ENCODE data around the gene ELMO1.

The ELMO1 gene

DNA sequence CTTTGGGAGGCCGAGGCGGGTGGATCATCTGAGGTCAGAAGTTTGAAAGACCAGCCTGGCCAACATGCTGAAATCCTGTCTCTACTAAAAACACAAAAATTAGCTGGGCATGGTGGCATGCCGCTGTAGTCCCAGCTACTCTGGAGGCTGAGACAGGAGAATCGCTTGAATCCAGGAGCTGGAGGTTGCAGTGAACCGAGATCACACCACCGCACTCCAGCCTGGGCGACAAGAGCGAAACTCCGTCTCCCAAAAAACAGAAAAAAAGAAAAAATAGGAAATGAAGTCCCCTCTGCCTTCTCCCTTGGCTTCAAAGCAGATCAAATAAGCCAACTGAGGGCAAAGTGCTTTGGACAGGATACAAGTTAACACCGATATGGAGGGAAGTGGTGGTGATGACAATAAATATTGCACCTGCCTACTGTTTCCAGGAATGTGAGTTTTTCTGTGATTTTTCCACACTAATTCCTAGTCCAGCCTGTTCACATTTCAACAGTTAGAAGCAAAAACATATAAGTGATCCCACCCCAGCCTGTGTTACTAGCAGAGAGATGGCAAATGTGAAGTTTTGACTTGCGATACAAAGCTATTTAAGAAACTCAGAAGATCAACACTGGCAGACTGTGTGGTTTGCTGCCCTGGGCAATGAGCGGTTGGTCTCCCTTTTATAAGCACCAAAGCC lies 433.2 kb downstream of the ELMO1 start:
- DNase-seq (ENCODE audit: low read depth in 2 of 2), result no peak

DNA sequence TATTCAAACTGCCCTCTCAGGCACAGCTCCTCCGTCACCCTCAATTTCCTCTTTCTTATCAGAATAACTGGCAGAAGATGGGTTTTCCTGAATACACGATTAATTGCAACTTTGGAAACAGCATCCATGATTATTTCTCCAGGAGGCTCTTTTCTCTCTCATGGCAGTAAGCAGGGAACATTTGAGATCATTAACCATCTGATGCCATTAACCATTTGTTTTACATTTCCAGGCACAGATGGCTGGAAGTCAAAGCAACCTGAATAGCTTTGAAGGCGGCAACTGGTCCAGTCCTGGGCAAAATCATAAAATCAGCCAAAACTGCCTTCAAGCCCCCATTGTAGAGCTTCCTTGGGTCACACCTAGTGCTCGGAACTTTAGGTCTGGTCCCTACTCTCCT lies 434.9 kb downstream of the ELMO1 start:
- DNase-seq (ENCODE audit: low read depth in 2 of 2), result no peak

DNA sequence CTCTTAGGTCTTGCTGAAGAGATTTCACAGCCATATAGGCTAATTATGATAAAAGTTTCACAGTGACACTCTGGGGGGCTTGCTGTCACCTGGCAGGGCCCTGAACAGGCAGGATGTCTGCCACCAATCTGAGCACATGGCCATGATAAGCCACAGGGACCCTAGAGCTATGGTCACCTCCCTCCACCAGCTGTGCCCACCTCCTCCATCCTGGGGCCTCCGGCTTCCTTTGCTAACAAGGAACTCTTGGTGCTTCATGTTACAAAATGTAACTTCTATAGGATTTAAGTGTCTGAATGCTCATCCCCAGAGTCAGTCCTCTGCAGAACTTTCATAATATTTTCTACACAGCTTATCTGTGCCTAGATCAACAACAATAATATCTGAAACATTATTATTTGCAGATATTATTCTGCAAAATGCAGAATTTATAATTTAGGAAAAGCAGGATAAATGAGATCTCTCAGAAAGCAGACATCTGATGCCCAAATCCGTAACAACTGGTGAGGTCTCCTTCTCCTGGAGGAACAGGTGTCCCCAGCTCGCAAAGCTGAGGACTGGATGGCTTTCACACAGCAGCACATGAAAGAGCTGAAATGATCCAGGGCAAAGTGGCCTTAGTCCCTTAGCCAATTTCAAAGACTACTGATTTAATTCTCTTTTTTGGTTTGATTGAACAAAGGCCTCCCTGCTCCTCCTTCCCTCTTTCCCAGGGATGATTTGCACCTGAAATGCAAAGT lies 437.3 kb downstream of the ELMO1 start:
- no peak for DNase-seq (ENCODE audit: low read depth in 2 of 2)

DNA sequence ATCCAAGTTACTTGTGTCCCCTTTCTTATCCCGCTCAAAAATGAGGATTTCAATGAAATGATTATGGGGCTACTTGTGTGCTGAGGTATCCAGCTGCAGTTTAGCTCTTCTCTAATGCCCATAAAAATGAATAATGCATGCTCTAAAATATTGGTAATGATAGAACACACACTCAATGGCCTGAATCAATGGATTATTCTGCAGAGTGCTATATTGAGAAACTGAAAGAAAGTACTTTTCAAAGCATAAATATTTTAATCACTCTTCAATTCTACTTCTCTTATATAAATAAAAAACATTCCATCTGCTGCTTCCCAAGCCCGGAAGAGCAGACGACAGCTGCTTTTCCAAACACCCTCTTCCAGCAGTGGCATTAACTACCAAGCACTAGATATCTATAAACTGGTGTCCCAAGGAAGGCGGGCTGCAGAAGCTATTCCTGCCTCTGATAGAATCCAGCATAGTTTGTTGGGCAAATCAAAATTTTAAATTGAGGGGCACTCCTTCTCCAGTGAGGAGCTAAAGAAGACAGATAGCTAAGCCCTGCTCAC lies 439.5 kb downstream of the ELMO1 start:
- DNase-seq (ENCODE audit: low read depth in 2 of 2), result no peak

DNA sequence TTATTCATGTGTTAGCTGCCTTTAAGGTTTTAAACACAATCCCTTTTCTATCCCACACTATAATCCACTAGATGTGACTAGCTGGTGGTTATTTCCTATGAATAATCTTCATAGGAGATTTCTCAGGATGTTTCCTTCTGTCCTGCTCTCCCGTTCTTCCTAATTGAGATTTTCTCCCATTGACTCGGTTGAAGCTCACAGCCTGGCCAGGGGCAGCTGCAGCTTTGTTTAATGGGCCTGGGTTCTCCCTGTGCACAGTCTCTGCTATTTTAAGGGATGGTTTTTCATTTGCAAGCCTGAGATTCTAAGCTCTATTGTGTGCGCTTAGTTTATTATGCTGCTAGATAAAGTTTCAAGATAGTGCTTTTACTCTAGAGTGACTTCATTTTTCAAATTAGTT lies 441.0 kb downstream of the ELMO1 start:
- DNase-seq (ENCODE audit: low read depth in 2 of 2), result no peak

DNA sequence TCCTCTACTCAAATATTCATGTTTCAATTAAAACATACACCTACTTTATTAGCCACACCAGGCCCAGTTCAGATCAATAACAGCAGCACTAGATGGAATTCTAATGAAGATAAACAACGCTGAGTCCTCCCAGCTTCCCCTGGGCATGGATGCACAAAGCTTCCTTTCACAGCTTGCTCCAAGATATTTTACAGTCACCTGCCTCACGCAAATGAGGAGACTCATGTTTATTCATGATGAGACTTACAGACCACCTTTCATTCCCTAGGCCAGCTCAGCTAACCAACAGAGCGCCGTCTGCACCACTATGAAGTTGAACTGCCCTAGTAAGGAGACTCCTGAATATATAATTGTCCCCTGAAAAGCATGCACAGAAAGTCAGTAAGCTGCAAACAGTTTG lies 441.4 kb downstream of the ELMO1 start:
- no peak for DNase-seq (ENCODE audit: low read depth in 2 of 2)

DNA sequence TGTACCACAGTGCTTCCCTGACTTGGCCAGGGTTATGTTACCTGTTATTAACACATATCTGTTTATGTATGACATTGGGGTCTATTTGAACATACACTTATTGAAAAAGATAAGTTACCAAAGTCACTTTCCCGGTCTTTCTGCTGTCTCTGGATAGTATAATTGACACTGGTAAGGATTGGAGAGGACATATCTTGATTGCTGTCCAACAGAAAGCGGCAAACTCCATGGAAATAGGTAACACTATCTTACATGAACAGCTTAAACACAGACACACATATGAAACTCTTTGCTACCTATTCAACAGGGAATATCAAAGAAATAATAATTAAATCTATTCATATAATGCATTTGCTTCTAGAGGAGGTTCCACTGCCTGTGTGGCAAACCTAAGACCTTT lies 441.9 kb downstream of the ELMO1 start:
- no peak for DNase-seq (ENCODE audit: low read depth in 2 of 2)

DNA sequence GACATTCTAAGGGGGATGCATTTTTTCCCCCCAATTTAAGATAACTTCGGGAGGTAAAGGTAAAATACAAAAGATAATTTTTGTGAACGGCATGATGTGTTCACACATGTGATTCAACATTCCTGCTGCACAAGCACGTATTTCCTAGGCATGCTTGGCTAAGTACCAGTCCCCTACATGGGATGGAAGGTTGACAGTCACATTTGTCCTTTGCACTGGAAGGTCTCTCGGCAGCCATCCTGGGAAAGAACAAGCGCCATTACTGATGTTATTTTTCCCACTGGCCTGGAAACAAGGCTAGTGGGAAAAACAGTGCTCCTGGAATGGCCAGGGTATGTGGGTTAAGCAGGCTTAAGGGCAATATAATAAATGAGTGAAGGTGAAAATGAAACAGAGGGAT lies 448.2 kb downstream of the ELMO1 start:
- DNase-seq (ENCODE audit: low read depth in 2 of 2), result no peak

DNA sequence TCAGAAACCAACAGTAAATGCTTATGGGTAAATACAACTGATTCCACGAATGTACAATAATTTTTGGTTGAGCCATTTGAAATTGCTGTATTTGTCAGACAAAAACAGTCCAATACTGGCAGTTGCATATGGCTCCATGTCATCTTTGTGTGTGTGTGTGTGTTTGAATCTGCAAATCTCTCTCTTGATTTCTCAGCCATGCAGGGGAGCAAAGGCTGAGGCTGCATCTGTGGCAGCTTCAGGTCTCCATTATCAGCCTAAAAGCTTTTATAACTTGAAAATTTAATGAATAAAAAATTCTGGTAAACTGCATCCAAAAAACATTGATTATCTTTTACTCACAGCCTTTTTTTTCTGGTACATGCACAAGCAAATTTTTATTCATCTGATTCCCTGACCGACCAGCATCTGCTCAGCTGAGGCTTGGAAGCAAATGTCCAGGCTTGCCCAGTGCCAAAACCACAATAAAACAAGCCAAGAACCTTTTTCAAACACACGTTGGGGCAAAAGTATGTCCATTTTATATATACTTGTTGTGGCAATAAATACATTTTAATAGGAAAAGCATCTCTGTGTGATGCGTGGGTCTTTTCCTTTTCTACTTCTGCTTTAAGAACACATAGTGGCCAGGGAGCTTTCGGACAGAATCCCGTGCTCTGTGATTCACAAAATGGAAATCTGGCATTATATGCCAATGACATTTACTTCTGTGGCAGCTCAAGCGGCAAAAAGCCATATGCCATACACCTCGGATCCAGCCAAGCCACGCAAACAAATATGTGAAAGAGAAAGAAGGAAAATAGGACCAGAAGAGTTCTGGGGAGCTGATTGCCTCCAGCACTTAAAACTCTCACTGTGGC lies 448.8 kb downstream of the ELMO1 start:
- DNase-seq (ENCODE audit: low read depth in 2 of 2), result no peak

DNA sequence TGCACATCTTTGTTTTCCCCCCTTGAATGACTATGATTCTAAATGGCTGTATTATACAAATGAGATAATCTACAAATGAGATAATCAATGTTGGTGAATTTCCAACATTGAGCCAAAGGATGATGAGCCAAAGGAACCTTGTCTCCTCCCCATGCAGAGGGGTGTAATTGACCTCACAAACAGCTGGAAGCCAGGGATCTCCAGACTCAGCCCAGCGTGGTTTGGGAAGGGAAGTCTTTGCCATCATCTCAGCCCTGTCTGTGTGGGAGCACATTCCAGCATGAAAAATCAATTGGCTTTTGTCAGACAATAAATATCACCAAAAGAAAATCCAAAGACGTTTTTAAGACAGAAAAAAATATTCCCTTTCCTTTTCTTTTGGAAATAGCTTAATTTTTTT lies 452.9 kb downstream of the ELMO1 start:
- no peak for DNase-seq (ENCODE audit: low read depth in 2 of 2)

DNA sequence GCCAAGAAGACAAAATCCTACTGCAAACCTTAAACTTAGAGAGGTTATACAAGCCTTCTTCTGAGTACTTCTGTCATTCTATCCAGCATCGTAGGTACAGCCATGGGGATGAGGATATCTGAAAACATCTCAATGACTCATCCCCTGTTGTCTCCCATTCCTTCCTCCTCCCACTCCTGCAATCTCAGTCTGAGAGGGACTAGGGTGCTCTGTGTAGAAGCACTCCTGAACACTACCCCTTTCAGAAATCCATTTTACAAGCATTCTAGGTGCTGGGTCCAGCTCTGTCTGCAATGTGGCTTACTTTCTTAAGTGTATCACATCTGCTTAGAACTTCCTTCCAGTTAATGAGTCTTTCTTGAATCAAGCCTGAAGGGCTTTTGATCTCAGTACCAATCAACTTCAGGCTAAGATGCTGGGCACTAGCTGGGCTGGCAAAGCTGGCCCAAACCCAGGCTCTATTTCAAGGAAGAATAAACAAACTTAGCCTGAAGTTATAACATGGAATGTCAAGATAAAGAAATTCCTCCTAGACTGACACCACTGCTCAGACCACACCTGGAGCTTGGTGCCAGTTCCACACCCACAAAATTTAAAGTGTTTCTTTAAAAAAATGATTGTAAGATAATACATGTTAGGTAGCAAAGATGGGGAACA lies 454.1 kb downstream of the ELMO1 start:
- no peak for DNase-seq (ENCODE audit: low read depth in 2 of 2)

DNA sequence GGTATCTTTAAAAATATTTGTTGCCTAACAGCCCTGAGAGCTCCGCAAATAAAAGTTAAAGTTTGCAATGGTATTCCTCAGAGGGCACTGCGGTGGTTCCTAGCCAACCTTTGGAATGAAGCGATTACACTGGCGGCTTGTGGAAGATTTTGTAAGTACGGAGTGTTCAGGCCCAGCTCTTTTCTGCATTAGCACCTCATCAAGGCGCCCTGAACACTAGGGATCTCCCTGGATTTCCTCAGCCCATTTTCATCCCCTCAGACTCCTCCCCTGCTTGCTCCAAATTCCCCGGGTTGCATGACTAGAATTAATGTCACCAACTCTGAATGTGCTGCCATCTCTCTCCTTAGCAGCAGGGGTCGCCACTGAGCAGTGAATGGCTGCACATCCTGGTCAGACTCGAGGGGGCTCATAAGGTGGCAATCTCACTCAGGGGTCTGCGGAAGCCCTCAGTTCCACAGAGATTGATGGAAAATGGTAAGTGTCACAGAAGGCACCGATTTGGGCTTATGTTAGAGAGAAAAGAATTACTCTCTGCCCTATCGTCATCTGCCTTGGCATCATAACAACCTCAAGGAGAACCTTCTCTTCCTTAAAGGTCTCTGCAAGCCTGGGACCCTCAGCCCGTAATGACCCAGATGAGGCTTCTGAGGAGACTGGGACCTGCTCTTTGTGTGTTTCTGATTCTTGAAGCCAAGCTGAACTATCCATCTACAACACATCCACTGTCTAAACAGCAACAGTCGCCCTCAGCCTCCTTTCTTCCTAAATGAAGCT lies 461.5 kb downstream of the ELMO1 start:
- DNase-seq (ENCODE audit: low read depth in 2 of 2), result peak in 1 of 2 donors; percentile 18

DNA sequence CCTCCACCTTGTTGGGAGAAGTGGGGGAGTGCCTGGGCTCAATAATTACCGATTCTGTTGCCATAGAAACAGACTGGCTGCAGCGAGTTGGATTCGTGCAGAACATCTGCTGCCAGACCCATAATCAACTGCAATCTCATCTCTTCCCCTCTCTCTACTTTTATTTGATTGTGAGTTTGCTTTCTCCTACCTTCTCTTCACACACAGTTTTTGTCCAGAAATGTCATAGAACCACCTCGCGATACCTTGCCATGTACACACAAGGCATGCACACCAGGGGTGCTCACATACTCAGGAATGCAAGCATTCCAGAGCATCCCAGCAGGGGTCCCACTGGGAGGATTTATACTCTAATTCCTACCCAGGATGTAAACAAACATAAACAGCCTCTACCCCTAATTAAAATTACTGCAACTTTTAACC lies 462.1 kb downstream of the ELMO1 start:
- DNase-seq (ENCODE audit: low read depth in 2 of 2), result no peak

DNA sequence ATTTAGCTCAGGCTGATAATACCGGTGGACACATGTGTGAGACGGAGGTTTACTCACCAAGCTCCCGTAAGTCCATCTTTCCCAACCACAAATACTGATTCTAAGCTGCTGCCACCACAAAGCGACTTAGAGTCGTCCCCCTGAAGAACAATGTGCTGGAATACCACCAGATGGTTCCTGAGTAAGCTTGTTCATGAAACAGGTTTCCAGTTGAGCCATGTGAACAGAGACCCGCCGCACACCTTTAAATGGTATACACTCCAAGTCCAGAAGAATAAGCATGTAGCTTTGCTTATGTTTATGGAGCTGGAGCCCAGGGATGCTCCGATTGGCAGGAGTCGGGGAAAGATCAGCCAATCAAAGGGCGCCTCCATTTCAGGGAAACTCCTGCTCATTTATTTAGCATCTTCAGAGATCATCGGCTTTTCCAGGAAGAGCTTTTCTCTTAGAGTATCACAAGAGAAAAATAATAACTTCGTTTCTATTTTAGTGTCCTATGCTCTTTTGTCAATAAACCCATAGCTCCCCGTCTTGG lies 462.7 kb downstream of the ELMO1 start:
- no peak for DNase-seq (ENCODE audit: low read depth in 2 of 2)

DNA sequence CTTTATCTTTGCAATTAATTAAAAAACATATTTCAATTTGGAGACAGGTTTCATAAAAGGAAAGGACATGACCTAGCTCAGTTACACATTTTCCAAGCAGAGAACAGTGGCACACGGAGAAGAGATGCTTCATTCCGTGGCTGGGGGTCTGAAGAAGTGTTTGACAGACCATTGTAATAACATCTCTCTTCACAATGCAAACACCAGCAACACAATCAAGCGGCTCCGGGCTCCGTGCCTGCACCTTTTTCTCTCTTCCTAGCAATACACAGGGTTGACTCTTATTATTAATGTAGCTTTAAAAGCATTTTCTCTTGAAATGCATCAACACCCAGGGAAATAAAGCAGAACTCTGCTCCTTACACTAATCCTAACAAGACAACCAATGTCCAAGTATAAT lies 463.3 kb downstream of the ELMO1 start:
- DNase-seq (ENCODE audit: low read depth in 2 of 2), result no peak

DNA sequence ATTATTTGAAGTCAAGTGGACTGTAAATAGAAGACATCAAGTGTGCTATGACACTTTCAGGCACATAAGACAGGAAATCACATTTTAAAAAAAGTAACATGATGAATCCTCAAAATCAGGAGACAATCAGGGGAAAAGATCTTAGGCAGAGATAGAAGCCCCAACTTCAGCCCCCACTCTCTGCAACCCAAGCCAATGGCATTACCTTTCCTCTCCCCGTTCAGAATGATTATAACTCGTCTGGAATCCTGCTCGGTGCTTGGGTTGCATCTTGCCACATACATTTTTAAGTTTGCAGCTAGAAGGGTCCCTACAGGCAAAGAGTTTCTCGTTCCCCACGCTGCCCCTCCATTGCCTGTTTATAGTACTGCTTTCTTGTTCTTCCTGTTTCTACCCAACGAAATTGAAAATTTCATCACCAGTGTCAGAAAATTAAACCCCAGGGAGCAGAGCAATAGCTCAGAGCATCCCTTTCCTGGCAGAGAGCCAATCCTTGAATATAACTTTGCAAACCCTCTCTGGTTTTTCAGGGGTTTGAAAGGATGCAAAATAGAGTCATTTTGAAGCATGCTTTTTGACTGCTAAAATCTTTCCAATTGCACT lies 463.9 kb downstream of the ELMO1 start:
- no peak for DNase-seq (ENCODE audit: low read depth in 2 of 2)

DNA sequence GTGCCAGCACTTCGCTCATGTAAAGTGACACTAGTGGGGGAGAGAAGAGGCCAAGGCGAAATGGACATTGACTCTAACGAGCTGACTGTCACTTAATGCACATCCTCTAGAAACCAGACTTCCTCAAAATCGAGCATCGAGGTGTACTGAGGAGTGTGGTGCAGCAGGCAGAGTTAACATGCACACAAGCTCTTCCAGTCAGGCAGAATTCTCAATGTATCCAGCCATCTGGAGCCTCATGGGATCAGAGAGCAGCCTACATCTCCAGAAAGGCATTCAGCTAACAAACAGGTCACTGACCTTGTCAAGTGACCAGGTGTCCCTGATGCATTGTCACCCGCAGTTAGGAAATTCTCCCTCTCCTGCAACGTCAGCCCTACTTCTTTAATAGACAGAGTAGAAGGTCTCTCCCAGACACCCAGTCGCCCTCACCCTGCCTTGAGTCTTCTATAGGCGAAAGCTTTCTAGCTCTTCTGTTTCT lies 464.6 kb downstream of the ELMO1 start:
- no peak for DNase-seq (ENCODE audit: low read depth in 2 of 2)

DNA sequence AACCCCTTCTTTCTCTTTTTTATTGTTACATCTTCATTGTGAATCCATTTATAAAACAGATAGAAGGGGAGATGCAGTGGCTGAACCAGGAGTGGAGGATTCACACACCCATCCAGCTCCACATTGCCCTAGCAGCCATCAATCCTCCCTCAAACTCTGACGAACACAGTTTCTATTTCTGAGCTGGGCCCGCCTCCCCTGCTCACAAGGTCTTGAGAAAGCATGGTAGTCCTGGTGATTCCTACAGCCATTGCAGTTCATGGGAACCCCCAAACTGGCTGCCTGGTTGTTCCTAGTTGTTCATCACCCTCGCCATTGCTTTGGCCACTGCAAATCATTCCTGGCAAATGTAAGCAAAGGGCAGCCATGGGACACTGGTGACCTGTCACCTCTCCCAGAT lies 465.9 kb downstream of the ELMO1 start:
- no peak for DNase-seq (ENCODE audit: low read depth in 2 of 2)

DNA sequence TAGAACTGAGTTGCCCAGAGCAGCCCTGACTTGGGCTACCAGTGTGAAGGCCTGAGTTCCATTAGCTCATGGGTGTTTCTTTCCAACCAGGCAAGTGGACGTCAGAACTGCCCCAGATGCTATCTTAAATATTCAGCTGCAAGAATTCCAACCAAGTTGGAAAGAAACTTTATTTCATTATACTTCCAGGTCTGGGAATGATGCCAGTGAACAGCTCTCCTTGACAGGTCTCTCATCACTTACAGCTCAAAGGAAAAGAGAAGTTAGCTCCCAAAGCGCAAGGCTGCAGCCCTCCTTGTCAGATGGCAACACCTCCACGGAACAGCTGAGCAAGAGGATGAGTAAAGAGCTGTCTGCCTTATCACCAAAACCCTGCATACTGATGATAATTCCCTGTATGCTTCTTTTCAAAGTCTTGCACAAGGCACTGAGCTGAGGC lies 468.8 kb downstream of the ELMO1 start:
- DNase-seq (ENCODE audit: low read depth in 2 of 2), result no peak

DNA sequence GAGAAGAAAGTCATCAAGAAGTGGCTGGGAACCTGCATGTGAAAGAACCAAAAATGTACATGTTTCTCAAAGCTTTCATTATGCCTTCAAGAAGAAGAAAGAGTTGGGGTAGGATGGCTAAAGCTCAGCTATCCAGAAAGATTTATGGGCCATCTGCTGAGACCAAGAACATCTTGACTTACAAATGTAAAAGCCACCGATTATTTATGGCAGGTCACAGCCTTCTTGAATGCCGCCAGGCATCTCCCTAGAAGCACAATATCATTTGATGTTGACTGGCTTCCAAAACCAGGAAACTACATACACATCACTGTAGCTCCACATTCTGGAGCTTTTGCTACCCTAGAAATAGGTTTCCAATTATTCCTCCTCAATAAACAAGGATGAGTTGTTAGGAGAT lies 470.2 kb downstream of the ELMO1 start:
- no peak for DNase-seq (ENCODE audit: low read depth in 2 of 2)
